Measurements from ENCODE around the gene FRYL.

GRCh38 chr4:48503233-48504025 is 276.6 kb downstream of the FRYL start:
- TF ChIP-seq, protein P1, sequence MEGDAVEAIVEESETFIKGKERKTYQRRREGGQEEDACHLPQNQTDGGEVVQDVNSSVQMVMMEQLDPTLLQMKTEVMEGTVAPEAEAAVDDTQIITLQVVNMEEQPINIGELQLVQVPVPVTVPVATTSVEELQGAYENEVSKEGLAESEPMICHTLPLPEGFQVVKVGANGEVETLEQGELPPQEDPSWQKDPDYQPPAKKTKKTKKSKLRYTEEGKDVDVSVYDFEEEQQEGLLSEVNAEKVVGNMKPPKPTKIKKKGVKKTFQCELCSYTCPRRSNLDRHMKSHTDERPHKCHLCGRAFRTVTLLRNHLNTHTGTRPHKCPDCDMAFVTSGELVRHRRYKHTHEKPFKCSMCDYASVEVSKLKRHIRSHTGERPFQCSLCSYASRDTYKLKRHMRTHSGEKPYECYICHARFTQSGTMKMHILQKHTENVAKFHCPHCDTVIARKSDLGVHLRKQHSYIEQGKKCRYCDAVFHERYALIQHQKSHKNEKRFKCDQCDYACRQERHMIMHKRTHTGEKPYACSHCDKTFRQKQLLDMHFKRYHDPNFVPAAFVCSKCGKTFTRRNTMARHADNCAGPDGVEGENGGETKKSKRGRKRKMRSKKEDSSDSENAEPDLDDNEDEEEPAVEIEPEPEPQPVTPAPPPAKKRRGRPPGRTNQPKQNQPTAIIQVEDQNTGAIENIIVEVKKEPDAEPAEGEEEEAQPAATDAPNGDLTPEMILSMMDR (conservative IDR thresholded peaks at IDR 0.05; ENCODE audit: low read length), result no peak
- no peak for TF ChIP-seq EZH2phosphoT487 (IDR thresholded peaks at IDR 0.05; ENCODE audit: borderline replicate concordance)

Measured in Loucy (cell line).